ENCODE data around the gene PARK7.

Gene PARK7

DNA sequence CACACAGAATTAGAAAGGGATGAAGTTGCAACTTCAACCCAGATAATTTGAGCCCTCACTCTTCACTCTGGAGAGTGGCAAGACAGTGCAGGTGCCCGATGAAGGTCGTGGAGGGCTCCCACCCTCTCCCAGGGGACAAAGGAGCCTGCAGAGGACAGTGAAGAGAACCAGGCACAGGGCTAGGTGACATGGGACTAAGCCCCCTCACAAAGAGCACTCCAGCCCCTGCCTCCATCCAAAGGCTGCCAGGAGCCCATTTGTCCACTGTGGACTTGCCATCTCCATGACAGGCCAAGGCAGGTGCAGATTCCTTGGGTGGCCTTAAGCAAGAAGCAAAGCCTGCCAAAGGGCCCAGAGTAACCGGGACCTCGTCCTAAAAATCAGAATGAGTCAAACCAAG is 49.5 kb downstream of the PARK7 start:
- DNase-seq = no peak

DNA sequence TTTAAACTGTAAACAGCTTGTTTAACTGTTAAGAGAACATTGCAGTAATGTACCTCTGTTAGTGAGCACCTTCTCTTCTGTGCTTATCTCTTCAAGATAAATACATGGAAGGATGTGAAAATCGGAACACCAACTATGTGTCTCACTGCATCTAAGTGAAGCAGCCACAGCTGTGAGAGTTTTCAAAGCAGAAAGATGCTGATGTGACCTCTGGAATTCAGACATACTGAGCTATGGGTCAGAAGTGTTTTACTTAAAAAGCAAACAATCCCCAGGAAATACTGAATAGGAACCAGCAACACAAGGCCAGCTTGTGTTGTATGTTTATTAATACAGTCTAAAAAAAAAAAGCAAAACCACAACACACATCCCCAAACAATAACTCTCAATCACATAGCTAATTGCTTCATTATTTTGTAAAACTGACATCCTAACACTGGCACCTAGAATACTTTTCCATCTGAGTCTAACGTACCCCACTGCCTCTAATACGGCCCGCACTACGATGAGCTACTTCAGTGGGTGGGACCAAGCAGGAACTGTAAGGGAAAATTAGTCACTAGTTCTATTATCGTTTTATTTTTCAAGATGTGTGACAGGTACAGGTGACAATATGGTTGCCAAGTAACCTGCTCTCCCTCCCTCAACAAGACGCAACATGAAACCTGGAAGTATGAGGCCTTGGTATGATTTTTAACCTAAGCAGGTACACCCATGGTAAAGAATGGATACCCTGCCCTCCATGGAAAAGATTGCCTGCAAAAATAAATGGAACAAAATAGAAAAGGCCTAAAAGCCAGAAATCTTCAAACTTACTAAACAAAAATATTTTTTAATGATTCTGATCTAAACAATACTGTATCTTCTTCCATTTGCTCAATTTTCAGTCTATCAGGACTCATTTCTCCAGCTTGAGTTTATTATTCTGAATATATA is 50.7 kb downstream of the PARK7 start:
- no peak for DNase-seq

DNA sequence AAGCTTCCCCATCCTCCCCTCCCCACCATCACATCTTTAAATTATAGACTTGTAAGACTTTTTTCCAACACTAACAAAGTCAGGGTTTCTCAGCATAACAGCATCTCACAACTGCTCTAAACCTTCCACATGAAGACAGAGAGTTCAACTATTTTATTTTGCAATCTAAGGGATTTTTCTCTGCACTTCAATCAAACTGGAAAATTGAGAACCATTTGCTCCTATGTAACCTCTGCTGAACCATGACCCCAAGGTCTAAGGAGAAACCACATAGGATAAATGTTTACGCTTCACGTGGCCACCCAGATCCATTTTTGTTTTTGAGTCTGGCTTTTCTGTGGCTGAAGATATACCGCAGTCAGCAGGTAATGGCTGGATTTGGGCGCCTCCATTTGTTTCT is 51.4 kb downstream of the PARK7 start:
- no peak for DNase-seq

DNA sequence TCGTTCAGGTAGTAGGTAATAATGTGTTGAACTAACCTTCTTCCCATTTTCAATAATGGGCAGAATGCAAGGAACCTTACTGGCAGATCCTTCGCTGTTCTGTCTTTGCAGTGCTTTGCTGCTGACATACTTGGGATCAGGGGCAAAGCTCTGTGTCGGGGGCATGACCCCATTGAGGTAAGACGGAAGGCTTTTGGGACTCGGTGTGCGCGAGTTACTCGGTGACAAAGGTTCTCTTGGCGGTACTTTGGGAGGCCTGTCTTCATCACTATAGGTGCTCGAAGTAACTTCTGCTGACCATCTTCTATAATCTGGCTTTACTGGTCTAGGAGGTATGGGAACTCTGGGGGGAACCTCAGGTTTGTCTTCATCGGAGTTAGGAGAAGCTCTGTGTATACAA is 51.9 kb downstream of the PARK7 start:
- DNase-seq = no peak

DNA sequence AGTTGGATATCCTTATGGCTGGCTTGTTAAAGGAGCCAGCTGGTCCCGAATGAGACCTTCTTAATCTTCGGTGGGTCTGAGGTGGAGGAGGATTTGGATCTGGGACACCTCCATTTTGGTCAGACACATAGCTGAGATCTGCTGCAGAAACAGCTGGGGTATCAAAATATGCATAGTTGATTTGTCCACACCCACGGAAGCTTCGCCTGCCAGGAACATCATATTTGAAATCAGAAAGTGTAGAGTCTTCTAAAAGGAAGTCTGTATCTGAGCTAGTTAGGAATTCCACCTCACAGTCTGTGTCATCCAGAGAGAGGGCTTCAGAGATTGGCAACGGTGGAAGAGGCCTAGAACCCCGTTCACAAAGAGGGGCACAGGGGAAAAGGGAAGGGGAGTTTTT is 52.3 kb downstream of the PARK7 start:
- no peak for DNase-seq

DNA sequence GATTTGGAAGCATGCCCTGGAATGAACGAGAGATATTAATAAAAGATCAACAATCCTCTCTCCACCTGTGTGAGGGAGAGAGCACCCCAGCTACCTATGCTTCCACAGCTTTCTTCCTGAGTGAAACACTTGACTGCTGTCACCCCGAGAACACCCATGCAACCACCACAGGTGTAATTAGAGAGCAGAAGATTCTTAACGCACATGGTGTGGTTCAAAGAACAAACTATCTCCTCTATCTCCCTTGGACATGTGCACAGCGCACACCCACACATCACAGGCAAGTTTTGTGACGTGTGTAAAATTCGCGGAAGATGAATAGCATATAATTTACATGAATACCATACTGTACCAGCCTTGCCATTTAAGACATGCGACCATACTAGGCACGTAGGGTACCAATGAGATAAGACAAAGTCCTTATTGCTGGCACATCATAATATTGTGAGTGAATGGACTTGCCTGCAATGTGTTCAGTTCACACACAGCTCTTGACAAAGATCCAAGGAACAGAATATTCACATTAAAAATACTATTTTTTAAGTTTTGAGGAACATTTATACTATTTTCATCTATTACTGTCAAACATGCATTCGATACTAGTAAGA is 53.0 kb downstream of the PARK7 start:
- DNase-seq = no peak

DNA sequence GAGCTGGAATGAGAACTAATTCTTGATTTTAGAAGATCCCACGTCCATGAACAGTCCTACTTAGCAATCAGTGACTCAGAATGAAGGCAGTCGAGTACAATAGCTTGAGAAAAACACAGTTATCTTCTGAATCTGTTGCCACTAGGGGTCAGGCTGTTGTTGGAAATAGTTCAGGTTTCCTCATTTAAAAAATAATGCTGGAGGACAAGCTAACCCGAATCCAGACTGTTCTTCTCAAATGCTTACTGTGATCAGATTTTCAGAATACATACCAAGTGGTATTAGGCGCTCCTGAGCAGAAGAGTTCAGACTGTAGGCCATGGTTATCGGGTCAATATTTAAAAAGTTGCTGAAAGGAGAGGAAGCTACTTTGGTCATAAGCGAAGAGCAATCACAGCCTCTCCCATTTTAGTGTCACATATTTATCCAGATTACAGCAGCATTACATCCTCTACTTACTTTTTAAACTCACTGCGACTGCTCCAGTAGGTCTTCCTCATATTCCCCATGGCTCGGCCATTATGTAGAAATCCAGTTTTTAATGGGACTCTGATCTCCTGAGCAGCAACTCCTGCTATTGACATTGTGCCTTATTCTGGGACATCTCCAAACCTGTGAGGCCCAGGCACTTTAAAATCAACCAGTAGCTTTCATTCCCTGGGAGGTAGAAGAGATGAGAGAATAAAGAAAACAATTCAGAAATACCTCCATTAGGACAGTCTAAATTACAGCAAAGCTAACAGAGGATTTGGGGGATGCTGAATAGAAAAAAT is 53.7 kb downstream of the PARK7 start:
- peak in 1 of 2 donors; percentile 27 for DNase-seq

DNA sequence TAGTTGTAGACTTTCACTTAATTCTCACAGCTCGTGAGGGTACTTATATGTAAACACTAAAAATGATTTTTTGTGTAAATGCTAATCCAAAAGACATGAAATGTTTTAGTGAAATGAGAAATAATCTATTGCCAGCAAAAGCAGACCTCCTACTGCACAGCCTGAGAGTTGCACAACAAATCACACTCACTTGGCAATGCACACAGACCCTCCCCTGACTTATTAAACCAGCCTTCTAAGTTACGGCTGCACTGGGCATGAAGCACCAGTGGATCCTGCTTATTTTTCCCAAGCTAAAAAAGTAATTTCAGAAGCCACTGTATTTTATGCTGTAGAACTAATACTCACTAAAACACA is 54.3 kb downstream of the PARK7 start:
- no peak for DNase-seq

DNA sequence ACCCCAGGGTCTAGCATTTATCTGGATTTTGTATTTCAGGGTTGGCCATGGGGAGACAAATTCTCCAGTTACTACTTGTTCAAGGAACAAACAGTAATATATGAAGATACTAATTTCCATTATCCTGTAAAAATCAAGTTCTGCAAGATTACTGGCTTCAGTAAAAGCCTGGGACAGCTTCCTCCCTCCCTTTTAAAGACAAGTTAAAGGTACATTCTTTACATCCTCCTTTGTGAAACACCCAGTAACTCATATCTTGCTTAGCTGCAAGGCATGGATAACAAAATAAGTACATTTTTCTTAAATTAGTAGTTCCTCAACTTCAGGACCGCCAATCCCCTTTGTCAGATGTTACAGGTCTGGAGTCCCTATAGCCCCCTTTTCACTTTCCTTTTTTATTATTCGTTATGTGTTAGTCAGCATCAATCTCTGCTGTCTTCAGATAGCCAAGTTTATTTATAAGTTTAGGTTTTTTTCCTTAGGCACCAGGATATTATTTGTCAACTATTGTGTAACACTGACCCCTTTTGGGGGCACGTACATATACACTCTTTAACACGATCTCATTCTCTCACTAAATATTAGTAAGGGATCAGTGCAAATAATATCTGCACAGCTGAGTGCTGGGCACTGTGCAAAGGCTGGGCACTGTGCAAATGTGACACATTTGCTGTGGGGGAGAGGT is 54.8 kb downstream of the PARK7 start:
- no peak for DNase-seq

DNA sequence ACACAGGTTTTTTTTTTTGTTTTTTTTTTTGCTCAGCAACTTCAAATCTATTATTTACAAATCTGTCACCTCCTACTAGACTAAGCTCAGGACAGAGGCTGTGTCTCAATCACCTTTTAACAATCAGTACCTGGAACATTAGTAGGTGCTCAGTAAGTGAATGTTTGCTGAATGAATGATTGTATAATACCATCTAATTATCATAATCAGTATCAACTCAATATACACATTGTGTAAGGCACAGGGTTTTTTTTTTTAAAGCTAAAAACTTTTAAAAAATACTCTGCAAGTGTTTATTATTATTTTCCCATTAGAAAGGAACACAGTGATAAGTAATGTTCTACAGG is 55.4 kb downstream of the PARK7 start:
- DNase-seq = no peak

DNA sequence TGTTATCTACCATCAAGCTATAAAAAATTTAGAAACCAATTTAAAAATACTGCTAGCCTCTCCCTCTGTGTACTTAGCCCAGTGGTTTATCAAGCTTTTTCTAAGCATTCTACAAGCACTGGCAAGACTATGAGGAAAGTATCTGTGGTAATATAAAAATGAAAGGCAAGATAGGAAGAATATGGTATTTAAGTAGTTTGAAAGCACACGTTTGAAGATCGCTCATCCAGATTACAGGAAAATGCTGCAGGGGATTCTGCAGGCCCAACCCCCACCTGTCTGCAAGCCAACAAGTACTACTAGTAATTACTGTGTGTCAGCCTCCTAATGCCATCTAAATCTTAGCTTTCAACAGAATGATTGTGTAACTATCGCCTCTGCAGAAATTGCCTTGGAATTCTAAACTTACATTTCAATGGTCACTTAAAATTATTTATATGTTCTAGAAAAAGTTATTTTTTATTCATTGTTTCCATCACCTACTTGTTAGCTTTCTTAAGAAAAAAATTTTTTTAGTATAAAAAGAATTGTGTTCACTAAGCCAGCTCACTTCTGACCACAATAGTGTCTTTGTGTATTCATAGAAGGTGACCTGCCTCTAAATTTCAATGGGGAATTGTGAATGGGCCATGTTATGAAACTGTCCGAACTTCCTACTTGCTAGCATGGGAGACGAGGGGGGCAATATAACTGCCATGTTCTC is 56.1 kb downstream of the PARK7 start:
- no peak for DNase-seq

DNA sequence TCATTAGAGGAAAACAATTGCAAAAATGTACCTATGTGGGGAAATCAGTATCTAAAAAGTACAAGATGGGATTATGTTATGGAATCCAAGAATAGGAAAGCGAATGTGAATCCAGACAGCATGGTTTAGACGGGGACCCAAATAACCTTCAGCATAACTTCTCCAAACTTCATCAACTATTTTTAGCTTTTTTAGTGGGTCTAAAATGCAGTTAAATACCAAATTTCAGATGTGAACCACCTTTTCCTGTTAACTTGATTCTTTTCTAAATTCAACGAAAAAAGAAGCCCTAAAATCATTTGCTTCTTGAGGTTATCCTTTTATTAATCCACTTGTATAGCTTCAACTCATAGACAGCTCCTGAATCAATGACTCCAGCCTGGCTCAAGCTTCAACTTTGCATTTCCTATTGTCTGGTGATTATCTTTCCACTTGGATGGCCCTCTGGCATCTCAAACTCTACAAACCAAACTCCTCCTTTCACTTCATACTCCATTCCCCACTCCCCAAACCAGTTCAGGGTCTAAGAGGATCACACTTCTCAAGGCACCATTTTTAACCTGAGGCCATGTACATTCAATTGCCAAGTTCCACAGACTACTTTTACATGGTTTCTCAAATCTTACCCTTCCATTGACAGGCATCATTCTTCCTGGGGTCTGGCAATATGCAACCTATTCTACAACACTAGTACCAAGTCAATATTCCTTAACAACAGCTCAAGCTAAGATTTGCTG is 57.1 kb downstream of the PARK7 start:
- no peak for DNase-seq

DNA sequence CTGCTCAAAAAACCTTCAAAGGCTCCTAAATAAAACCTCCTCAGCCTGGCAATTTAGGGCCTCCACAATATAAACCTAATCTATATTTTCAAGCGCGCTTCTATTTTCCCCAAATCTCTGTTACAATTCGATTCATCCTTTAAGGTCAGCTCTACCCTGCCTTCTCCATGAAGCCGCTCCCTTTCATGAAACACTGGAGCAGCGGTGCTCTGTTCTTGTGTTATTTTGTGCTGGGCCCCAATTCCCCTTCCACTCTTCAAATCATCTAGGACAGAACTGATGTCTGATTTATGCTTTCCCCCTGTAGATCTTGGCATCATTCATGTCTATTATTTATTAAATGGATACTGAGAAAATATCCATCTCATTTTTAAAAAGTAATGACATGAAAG is 57.7 kb downstream of the PARK7 start:
- DNase-seq = no peak

DNA sequence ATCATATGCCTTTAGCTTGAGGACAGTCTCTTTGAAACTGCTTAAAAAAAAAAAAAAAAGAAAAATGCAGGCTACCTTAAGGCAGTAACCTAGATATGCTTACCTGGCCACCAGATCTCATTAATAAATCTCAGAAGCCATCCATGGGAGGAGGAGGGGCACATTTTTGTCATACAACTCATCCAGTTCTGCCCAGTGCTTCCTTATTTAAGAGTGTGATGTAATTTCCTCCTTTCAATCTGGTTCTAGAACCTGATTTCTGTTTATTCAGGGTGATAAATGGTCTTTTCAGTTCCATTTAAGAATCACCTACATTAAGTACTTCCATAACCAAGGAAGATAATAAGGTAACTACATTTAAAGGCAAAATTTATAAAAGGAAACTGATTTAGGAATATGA is 58.5 kb downstream of the PARK7 start:
- no peak for DNase-seq

DNA sequence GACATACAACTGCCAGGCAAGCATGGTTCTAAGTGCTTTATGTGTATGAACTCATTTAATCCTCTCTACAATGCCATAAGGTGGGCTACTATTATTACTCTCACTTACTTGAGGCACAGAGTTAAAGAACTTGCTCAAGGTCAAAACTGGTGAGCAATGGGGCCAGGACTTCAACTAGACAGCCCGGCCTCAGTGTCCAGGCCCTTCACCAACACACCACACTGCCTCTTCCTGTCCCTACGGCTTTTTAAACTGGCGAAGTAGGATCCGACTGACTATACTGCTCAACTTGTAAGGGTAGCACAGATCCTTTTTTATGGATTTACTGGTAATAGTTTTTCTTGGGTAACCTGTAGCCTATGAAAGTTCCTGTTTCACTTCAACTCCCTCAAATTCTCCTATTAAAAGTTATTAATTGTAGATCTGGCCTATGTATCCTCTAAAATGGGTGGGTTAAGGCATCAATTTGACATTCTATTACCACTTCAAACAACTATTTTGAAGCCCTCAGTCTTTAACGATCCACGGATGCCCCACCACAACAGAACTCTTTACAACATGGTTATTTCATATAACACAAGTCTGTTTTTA is 60.3 kb downstream of the PARK7 start:
- no peak for DNase-seq

DNA sequence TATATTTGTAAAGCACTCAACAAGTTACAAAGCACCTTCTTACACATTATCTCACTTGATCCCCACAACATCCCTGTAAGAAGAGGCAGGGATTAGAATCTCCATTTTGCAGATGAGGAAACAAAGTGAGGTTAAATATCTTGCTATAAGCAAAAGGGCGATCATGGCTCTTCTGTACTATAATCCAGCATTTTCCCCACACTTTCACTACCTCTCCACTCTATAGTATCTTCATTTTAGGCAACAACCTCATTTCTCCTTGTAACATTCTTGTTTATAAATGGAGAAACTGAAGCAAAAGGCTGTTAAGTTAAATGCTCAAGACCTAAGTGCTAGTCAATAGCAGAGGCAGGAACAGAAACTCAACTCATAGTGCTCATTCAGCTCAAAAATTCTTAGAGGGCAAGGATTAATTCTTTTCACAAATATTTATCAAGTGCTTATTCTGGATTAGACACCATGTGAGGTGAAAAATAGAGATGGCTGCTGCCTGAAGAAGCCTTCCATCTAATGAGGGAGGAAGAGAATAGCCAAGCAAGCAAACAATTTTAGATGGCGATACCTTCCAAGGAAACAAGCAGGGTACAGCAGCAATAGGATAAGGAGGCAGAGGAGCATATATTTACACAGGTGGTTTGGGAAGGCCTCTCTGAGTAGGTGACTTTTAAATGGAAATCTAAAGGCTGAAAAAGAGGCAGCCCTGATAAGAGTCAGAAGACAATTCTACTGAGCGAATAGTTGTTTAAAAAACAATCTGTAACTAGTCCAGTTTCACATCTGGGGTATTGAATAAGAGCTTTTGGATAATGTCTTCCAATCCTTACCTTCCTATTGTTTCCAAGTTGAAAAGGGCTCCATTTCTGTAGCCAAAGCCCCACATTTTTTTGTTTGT is 61.1 kb downstream of the PARK7 start:
- no peak for DNase-seq

DNA sequence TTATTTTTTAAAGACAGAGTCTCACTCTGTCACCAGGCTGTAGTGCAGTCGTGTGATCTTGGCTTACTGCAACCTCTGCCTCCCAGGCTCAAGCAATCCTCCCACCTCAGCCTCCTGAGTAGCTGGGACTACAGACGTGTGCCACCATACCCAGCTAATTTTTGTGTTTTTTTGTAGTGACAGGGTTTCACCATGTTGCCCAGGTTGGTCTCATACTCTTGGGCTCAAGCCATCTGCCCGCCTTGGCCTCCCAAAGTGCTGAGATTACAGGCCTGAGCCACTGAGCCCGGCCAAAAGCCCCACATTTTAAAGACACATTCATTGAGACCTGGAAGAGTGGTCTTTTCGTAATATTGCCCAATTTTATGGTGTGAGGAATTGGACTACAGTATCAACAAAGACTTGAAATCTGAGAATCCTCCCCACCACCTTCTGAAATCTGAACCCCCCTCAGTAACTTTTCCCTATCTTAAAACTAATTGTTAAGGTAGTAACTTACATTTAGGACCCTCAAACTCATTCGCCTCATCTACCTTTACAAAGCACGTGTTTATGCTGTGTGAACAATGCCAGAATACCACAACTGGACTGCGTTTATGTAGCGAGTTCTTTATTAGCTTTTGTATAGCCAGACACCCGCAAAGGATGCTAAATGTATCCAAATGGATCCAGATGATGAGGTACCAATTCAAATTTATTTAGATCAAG is 61.9 kb downstream of the PARK7 start:
- no peak for DNase-seq

DNA sequence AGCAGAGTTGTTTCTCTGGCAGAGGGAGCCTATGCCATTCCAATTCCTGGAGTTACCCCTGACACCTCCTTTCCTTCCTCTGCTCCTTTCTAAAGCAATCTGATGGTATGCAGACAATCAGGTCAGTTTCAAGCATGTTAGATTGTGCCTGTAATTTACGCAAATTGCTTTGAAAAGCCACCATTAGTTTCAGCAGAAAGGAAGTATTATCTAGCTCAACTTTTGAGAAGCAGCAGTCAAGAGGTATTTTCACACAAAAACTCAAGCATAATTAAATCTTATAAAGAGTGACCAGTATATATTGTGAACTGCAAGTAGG is 62.4 kb downstream of the PARK7 start:
- no peak for DNase-seq

DNA sequence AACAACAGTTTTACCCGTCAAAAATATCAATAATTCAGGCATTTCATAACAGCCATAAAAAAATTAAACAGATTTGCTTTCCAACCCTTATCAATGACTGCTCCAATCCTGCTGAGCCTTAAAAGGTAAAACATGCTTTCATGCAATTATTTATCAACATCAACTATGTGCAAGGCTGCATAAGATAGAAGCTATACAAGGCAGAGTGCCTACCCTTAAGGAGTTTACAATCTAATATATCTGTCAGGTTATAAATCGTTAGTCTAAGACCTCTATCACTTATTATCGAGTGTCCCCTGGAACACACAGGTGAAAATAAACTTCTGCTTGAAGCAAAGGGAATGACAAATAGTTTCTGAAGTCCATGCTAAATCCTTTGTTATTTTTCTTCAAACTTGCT is 62.8 kb downstream of the PARK7 start:
- no peak for DNase-seq

DNA sequence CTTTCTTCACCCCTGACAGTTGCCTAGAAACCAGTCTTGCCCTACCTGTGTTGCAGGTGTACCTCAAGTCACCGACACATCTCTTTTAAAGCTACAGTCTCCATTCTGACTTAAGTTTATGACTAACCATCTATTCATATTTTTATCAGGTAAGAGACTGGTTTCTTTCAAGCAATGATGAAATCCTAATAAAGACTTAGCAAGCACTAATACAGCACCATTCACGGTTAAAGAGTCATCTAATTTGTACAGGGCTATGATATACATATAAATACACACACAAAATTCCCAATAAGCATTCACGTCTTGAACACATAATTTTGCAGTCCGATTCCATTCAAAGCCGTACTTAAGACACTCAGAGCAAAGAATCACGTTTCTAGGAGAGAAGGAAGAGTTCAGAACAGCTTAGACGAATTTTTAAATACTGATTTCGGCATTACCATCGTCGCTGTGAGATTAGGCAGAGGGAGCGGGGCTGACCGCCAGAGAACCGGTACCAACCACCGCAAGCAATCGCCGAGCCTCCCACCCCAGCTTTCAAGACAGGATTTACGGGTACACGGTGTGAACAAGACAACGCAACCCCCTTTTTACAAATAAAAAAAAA is 63.7 kb downstream of the PARK7 start:
- DNase-seq = no peak
